Measurements from ENCODE around the gene LAMA2. TPM values are rescaled to one million over a fixed set of nuclear protein-coding genes. Genes with fewer than 3 reads are reported as not detected.

LAMA2 gene
- total RNA-seq, 1 experiment from 2014 or later, result 4.2 TPM

DNA sequence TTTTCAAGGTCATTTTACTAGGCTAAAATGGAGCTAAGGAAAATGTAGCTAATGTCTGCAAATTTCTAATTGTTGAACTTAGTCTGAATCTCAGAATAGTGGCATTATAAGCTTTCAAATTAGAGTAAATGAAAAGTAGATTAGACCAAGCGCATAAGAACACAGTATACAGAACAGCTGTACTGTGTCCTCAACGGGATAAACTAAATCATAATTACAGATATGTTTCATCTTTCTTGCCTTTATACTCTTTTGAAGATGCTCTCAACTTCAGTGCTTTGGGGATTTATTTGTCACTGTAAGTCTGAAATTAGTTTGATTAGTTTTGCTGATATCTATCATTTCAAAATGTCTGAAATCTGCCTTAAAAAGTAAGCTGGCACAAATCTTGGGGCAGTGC, 305.4 kb downstream of the LAMA2 start:
- no peak overlapping the region for H2BK12ac ChIP-seq (ENCODE audit: insufficient read length, low read depth, low read length)
- no peaks in the 10 kb centered on the region for H3K4me1 ChIP-seq (ENCODE audit: insufficient read depth, low read length)
- no peak overlapping the region for H2BK120ac ChIP-seq (ENCODE audit: low read depth, low read length, poor library complexity, severe bottlenecking)
- DNase-seq, result no peak
- Mint-ChIP-seq H3K36me3 (ENCODE audit: insufficient read depth in 1 of 3, low read depth in 3 of 3) (no peaks in the 10 kb centered on the region), H3K4me1 (peaks cover 0 to 5% of the 10 kb centered on the region in 2 experiments; a peak in 2 of 4 replicates), H3K27me3 (ENCODE audit: low read depth) (no peaks in the 10 kb centered on the region), H3K9me3 (no peaks in the 10 kb centered on the region), H3K4me3 (no peak overlapping the region), H3K27ac (no peak overlapping the region)
- no peaks in the 10 kb centered on the region for H3K23me2 ChIP-seq (ENCODE audit: insufficient read length, low read depth, low read length, poor library complexity, severe bottlenecking)
- H4K8ac ChIP-seq (replicated peaks; ENCODE audit: insufficient read length, low read depth, low read length), result no peak overlapping the region
- H4K5ac ChIP-seq (ENCODE audit: insufficient read length, low read depth, low read length), result no peak overlapping the region
- no peak overlapping the region for H3K4me2 ChIP-seq (ENCODE audit: insufficient read depth, insufficient read length, low read length)
- no peak overlapping the region for H4K91ac ChIP-seq (ENCODE audit: insufficient read length, low read depth, low read length)
- no peak overlapping the region for H3K14ac ChIP-seq (ENCODE audit: insufficient read depth, low read length)
- no peaks in the 10 kb centered on the region for H3K79me2 ChIP-seq (ENCODE audit: insufficient read depth, low read length)
- no peak overlapping the region for H3K27ac ChIP-seq (ENCODE audit: insufficient read length, low read depth, low read length)
- no peaks in the 10 kb centered on the region for H3K79me1 ChIP-seq (ENCODE audit: insufficient read depth, low read depth, low read length, poor library complexity, severe bottlenecking)
- no peaks in the 10 kb centered on the region for H3K9me3 ChIP-seq (ENCODE audit: control insufficient read depth, low read depth, low read length)
- H2AFZ ChIP-seq (ENCODE audit: low read length), result no peak overlapping the region
- H2BK5ac ChIP-seq (ENCODE audit: insufficient read length, low read length), result no peak overlapping the region
- H2BK15ac ChIP-seq (ENCODE audit: low read depth, low read length), result no peak overlapping the region
- no peak overlapping the region for H2BK20ac ChIP-seq (ENCODE audit: low read depth, low read length, poor library complexity, severe bottlenecking)
- no peak overlapping the region for H2AK5ac ChIP-seq (ENCODE audit: insufficient read length, low read length)
- no peak overlapping the region for H3K4ac ChIP-seq (ENCODE audit: low read depth, low read length)
- no peak overlapping the region for H3K18ac ChIP-seq (ENCODE audit: insufficient read length, low read depth, low read length)
- WGBS (ENCODE audit: extremely low coverage, insufficient read length, low lambda C conversion rate), result no CpG with 5 or more reads among the region's 2 CpGs
- H3K27me3 ChIP-seq (ENCODE audit: insufficient read depth, low read length), result no peaks in the 10 kb centered on the region; the same call in 1 of the 2 replicates
- H3K9ac ChIP-seq (ENCODE audit: extremely low read depth, insufficient read length, low read length), result no peak overlapping the region
- H3T11ph ChIP-seq (ENCODE audit: low read length), result no peak overlapping the region
- H4K20me1 ChIP-seq (ENCODE audit: control insufficient read depth, insufficient read depth, insufficient read length), result no peaks in the 10 kb centered on the region
- H3K56ac ChIP-seq (ENCODE audit: insufficient read length, low read depth, low read length), result no peak overlapping the region
- H3K23ac ChIP-seq (ENCODE audit: insufficient read length, low read depth, low read length), result no peak overlapping the region
- TF ChIP-seq, protein P1, sequence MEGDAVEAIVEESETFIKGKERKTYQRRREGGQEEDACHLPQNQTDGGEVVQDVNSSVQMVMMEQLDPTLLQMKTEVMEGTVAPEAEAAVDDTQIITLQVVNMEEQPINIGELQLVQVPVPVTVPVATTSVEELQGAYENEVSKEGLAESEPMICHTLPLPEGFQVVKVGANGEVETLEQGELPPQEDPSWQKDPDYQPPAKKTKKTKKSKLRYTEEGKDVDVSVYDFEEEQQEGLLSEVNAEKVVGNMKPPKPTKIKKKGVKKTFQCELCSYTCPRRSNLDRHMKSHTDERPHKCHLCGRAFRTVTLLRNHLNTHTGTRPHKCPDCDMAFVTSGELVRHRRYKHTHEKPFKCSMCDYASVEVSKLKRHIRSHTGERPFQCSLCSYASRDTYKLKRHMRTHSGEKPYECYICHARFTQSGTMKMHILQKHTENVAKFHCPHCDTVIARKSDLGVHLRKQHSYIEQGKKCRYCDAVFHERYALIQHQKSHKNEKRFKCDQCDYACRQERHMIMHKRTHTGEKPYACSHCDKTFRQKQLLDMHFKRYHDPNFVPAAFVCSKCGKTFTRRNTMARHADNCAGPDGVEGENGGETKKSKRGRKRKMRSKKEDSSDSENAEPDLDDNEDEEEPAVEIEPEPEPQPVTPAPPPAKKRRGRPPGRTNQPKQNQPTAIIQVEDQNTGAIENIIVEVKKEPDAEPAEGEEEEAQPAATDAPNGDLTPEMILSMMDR (conservative IDR thresholded peaks at IDR 0.05), result no peak
